NCI-H2081 treated with DMSO at 0.1 percent for 48 hours (cell line): ENCODE results near the gene IRF9.

Experiments
- DNase-seq: peaks from one replicate; lab custom pipeline; 2025; lab: John Stamatoyannopoulos, UW

Gene IRF9

DNA sequence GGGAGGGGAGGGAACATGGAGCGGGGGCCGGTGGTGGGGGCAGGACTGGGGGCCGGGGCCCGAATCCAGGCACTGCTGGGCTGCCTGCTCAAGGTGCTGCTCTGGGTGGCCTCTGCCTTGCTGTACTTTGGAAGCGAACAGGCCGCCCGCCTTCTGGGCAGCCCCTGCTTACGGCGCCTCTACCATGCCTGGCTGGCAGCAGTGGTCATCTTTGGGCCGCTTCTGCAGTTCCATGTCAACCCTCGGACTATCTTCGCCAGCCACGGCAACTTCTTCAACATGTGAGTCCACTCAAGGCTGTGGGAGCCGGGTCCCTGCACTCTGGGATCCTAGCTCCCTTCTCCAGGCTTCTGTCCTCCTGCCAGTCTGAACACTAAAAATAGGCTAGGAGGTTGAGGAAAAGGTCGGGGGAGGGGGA, 29.5 kb upstream of the IRF9 start:
- no peak for DNase-seq

DNA sequence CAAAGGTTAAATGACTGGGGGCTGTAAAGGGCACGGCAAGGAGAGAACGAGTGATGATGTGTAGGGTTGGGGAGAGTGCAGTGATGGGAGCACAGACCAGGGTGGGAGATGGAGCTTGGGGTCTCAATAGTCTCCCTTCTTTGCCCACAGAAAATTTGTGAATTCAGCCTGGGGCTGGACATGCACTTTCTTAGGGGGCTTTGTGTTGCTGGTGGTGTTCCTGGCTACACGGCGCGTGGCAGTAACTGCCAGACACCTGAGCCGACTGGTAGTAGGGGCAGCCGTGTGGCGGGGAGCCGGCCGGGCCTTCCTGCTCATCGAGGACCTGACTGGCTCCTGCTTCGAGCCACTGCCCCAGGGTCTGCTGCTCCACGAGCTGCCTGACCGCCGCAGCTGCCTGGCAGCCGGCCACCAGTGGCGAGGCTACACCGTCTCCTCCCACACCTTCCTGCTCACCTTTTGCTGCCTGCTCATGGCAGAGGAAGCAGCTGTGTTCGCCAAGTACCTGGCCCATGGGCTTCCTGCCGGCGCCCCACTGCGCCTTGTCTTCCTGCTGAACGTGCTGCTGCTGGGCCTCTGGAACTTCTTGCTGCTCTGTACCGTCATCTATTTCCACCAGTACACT, 28.9 kb upstream of the IRF9 start:
- peak; percentile 21 for DNase-seq

DNA sequence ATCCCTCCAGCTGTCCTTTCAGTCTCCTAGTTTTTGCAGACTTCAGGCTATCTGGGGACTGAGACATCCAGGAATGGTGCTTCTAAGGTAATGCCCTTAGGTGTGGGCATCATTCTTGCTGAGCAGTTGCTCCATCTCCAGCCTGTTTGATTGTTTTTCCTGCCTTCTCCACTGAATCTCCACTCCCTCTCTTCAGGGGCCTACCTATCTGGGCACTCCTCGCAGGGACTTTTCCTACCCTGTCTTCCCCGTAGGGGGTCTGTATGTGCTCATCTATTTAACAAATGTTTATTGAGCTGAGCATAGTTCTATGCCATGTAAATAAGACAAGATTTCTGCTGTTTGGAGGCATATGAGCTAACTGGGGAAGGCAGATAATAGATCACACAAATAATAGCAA, 28.1 kb upstream of the IRF9 start:
- no peak for DNase-seq

DNA sequence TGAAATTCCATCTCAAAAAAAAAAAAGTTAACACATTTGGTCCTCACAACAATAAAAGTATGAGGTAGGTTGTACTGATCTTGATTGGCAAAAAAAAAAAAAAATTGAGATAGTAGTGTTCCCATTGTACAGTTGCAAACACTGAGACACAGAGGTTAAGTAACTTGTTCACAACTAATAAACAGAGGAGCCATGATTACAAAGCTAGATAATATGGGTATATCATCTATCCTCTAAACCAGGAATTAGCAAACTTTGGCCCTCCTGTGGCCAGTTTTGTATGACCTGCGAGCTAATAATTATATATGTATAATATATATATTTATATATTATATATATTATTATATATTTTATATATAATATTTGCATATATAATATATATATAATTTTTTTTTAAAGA, 27.3 kb upstream of the IRF9 start:
- no peak for DNase-seq

DNA sequence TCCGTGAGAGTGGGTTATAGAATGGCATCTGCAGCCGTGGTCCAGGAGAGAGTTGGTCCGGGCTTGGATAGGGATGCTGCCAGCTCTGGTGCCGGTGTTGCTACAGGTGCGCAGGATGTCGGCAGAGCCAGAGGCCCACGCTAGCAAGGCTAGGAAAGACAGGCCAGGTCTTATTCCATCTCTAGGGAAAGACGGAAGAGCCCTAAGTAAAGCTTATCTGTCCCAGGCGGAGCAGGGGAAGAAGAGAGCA, 25.6 kb upstream of the IRF9 start:
- DNase-seq, result no peak

DNA sequence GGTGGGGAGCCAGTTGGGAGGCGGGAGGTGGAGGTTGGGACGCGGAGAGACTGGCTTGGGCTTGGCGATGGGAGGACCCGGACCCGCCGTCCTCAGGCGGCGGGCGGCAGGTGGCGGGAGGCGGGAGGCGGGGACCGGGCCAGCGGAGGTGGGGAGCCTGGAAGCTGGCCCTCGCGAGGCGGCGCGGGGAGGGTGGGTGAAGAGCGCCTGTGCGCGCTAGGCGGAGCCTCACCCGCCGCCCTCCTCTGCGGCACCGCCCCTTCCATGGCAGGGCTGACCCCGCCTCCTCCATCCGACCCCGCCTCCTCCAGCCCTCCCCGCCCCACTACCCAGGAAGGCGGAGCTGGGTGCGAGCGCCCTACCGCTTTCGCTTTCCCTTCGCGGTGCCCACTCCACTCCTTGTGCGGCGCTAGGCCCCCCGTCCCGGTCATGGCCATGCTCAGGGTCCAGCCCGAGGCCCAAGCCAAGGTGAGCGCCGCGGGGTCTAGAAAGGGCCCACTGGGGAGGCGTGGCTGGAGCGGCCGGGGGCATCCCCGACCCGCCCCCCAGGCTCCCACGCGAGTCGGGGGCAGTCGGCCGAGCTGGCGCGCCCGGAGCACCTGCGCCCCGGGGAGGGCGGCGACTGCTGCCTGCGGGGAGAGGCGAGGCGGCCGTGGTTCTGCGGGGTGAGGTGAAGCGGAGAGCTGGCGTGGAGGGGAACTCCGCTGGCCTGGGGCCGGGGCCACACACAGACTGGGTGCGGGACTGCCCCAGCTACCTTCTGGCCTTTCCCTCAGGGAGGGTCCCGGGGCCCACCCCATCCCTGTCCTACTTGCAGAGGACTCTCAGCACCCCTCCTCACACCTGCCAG, 25.0 kb upstream of the IRF9 start, which contains the start of gene PSME1:
Gene PSME1, plus strand, starts transcription at position 361 of the 850 bp plus-strand sequence. Its CDS starts 69 bp downstream, at position 430.
- peak; percentile 51 for DNase-seq

DNA sequence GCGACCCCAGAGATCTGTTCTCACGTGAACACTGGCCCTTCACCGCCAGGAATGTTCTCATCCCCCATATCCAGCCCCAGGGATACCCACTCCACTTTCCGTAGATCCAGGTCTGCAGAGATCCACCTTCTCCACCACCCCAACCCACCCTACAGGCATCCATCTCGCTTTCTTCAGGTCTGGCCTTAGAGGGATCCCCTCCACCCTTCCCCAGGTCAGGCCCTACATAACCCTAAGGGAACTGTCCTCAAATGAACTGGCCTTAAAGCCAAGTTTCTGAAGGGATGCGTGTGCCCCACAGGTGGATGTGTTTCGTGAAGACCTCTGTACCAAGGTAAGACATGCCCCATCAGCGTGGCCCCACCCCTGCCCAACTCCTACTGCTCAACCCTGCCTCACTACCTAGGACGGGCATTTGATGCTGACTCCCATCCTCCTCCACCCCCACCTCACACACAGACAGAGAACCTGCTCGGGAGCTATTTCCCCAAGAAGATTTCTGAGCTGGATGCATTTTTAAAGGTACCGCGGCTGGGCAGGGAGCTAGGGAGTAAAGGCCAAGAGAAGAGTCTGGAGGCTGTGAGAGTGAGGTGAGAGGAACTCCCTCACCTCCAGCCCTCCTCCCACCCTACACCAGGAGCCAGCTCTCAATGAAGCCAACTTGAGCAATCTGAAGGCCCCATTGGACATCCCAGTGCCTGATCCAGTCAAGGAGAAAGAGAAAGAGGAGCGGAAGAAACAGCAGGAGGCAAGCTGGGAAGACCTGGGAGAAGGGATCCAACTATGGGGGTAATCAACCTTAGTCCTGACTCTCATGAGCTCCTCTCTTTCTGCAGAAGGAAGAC, 24.2 kb upstream of the IRF9 start:
- no peak for DNase-seq

DNA sequence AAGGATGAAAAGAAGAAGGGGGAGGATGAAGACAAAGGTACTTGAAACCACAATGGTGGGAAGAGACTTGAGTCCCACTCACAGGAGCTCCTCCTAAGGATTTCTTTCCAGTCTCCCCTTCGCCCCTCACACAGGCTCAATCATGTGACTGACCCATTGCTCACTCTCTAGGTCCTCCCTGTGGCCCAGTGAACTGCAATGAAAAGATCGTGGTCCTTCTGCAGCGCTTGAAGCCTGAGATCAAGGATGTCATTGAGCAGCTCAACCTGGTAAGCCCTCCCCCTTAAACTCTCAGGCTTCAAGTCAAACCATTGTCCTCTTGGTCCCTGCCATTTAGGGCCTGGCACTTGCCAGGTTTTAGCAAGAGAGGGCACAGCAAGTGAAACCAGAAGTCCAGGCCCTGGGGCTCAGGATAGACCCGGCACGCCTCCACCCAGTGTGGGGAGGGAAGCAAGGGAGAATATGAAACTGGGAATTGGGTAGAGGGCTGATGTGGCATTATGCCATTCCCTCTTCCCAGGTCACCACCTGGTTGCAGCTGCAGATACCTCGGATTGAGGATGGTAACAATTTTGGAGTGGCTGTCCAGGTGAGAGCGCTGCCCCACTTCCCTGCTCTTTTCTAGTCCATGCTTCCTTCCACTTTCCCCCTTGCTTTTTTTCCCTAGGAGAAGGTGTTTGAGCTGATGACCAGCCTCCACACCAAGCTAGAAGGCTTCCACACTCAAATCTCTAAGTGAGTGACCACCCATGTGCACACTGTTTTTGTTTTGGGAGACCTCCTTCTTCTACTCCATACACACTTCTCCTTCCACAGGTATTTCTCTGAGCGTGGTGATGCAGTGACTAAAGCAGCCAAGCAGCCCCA, 23.3 kb upstream of the IRF9 start:
- no peak for DNase-seq

DNA sequence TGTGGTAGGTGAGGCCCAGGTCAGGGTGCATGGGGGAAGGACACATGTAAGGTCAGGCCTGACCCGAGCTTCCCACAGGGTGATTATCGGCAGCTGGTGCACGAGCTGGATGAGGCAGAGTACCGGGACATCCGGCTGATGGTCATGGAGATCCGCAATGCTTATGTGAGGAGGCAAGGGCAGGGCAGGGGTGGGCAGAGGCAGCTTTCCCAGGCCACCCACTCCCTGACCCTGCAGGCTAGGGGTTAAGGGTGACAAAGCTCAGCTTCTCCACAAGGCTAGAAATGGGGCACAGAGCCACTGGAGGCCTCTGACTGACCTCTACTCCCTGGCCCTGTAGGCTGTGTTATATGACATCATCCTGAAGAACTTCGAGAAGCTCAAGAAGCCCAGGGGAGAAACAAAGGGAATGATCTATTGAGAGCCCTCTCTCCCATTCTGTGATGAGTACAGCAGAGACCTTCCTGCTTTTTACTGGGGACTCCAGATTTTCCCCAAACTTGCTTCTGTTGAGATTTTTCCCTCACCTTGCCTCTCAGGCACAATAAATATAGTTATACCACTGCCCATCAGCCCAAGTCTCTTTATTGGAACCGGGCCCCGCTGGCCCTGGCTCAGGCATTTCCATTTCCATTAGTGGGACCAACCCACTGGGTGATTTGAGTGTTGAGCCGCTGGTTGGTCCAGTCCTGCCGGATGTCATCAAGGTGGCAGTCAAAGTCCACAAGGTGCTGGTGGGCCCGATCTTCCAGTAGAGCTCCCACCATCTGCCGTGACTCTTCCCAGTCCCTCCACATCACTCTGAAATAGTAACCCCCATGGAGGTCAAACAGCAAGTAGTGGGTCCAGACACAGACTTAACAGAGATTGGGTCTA, 22.4 kb upstream of the IRF9 start:
- no peak for DNase-seq

DNA sequence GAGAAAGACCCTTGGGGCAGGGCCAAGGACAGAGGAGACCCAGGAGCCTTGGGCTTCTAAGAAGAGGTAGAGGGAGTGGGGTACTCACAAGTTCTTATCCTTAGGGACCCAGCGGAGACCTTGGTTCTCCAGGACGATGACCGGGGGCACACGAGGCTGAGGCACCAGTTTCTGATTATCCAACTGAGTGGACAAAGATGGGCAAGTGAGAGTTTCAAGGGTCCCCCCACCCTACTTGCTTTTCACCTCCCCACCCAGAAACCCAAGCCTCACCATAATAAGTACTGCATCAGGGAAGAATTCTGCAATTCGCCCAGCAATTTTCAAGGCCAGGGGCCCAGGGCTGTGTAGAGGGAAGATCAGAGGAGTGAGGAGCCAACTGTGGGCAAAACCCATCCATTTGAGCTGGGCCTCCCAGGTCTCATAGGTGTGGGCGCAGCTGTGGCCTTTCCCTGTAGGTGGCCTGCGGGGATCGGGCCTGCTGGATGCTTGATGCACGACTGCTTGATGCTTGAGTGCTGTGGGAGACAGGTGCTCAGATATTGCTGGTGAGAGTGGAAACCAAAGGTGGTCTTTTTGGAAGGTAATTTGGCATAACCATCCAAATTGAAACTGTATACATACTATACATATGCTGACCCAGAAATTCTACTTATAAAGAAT, 21.7 kb upstream of the IRF9 start:
- DNase-seq, result no peak

DNA sequence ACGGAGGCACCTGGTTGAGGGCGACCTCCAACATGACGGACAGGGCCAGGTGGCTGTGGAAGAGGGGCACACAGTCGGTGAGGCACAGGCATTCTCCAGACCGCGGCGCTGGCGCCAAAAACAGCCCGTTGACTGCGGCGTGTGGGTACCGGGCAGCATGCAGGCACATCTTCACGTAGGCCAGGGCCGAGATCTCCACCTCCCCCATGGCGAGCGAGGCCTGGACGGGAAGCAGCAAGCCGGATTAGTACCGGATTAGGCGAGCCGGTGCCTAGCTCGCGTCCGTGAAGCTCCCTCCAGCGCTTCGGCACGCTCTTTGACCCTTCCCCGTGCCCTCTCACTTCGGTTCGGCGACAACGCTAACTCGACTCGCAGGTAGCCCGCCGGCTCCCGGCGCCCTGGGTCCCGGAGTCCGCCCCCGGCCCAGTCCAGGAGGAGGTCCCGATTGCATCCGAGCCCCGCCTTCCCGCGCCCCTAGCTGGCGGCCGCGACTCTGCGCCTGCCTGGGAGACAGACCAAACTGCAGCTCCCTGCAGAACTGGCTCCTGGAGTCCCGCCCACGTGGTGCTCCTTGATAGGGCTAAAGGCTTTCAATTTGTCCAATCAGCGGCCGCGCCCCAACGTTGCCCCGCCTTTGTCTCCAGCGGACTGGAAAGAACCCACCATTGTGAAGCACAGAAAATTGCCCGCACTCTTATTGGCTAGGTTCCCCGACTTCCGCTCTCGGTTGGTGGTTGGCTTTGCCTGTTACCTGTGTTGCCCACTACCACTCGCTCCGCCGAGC, 19.8 kb upstream of the IRF9 start, which contains the start of gene EMC9:
Gene EMC9, minus strand, starts transcription at position 495 of the 784 bp plus-strand sequence. Its CDS starts 287 bp downstream, at position 208.
- DNase-seq, result peak; percentile 99

DNA sequence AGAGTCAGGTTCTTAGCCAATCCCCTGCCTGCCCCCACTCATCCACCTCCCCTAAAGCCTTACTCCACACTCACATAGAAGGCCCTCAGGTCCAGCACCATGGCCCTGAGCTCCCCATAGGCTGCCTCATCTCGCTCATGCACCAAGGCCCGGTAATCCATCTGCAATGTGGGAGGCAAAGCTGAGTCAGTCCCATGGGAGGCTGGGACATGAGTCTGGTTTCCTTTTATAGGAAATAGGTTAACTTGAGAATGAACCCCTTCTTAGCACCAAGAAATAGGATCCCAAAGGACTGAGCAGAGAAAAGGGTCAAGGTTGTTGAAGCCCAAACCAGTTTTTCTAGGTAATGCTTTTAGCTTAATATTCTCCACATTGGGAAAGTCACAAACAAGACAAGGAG, 17.6 kb upstream of the IRF9 start:
- DNase-seq, result no peak

DNA sequence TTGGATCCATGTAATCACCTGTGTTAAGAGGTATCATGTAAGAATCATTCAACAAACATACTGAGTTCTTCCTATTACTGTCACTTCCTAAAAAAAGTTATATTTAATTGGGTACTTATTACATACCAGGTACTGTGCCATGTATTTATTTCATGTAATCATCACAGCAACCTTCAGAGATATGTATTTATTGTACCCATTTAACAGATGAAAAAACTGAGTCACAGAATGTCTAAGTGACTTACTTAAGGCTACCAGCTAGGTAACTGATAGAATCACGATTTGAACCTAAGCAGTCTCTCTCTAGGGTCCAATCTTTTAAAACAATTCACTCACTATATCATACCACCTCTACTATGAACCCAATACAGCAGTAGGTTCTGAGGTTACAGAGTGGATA, 16.6 kb upstream of the IRF9 start:
- DNase-seq, result no peak

DNA sequence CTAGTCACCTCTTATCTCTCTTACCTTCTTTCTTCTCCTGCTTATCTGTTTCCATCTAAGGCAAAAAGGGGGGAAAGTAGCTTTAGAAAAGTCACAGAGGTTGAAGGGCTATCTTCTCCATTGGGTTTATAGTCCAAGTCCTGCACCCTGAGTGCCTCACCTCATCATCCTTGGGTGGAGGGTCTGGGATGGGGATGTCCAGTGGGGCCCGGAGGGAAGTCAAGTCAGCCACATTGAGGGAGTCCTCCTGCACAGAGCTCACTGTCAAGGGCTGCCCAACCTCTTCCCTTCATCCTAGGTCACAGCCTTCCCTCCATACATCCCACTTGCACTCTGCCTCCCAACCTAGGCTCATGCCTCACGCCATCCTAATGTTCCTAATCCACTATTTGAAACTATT, 15.8 kb upstream of the IRF9 start:
- no peak for DNase-seq

DNA sequence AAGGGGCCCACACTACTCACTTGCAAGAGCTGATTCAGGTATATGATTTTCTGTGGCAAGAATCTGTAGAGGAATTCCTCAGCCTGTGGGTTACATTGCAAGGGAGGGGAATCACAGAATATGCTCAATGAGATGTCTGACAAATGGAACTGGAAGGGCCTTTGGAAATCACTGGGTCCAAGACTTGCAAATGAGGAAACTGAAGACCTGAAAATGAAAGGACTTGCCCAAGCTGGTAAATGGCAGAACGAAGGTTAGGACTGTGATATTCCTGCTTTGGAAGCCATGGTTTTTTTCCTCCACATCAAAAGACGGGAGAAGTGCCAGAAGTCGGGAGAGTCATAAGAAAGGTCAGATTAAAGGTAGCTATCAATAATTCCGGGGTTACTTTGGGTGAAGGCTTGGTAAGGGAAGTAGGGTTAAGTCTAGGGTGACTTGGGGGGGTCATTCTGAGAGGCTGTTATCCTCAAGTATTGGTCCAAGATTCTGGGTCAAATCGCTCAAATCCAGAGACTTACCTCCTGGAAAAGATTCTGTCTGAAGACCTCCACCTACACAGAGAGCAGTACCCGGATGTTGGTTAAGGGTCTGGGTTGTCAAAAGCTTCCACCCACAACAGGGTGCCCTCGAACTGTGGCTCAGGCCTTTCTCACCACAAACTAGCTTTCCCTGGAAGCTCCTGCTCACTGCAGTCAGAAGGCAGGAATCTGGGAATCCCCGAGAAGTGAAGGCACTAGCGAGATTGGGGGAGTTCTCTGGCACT, 15.2 kb upstream of the IRF9 start:
- DNase-seq, result no peak

DNA sequence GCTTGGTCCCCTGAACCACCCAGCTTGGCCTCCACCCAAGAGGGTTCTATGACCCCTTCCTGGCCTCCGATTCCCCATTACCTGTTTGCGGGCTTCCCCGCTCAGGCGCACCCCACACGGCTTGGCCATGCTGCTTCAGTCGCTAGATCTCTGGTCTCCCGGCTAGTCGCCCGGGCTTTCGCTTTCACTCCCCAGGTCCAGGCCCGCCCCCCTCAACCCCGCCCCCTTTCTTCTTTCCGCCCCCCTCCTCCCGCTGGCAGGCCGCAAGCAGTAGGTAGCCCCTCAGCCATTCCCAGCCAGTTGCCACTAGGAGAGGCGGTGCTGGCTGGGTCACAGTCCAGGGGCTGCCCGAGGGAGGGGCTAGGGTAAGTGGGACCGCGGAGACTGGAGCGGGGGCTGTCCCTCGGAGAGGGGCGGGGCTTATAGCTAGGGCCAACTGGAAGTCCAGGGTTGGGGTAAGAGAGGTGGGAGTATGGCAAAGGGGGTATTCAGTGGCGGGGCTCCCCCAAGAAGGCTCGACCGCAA, 14.6 kb upstream of the IRF9 start, which contains the start of gene PSME2:
Gene PSME2, minus strand, starts transcription at position 158 of the 525 bp plus-strand sequence. Its CDS starts 29 bp downstream, at position 129.
- DNase-seq, result peak; percentile 71

DNA sequence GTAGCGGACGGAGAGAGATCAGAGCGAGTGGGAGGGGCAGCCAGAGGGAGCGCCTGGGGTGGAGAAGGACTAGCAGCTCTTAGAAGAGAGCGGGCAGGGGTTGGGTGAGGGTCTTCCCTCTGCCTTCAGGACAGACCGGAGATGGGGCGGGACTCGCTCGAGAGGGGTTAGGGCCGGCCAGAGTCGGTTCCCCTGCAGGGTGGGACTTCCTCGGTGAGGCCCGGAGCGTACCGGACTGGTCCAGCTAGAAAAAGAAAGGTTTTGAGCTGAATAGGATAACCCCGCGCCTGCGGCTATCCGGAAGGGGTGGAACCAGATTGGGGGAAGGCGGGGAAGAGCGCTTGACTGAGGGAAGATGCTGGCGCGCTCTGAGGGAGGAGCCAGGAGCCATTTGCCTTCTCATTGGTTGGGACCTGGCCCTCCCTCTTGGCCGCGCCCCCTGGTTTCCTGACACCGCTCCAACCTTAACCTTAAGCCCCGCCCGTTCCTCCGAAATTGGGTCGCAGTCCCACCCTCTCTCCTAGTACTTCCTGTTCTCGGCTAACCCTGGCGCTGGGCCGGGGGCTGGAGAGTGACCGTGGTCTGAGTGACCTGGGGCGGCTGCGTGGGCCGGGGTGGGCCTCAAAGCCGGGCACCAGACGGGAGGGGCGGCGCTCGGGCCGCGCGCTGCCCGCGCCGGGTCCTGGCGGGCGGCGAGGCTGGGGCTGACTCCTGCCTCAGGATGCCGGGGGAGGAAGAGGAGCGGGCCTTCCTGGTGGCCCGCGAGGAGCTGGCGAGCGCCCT, 13.9 kb upstream of the IRF9 start, which contains the start of gene RNF31:
Gene RNF31, plus strand, starts transcription at position 521 of the 783 bp plus-strand sequence. Its CDS starts 201 bp downstream, at position 722.
- peak; percentile 90 for DNase-seq
